Measurements from ENCODE around the gene HEPACAM.

- TF ChIP-seq FOXA1 (IDR thresholded peaks at IDR 0.05) = no peak
- TF ChIP-seq L3MBTL2 (conservative IDR thresholded peaks at IDR 0.05) = no peak
- TF ChIP-seq ZNF384 (IDR thresholded peaks at IDR 0.05) = no peak
- no peak for TF ChIP-seq ARNT (IDR thresholded peaks at IDR 0.05)
- no peak for TF ChIP-seq FOXM1 (IDR thresholded peaks at IDR 0.05; ENCODE audit: borderline replicate concordance)
- no peak for TF ChIP-seq NFRKB (IDR thresholded peaks at IDR 0.05)
- TF ChIP-seq FOXK2 (IDR thresholded peaks at IDR 0.05) = no peak
- TF ChIP-seq ELF4 (IDR thresholded peaks at IDR 0.05) = no peak
- no peak for TF ChIP-seq CTBP1 (IDR thresholded peaks at IDR 0.05; ENCODE audit: borderline replicate concordance)
- no peak for TF ChIP-seq SUZ12 (IDR thresholded peaks at IDR 0.05)
- no peak for TF ChIP-seq SP1 (IDR thresholded peaks at IDR 0.05)
Measured at GRCh38 chr11:124976531-124976930, 40.7 kb upstream of the HEPACAM start.

All from HEK293T (cell line).